ENCODE data around the gene WASL. TPM values are rescaled to one million over a fixed set of nuclear protein-coding genes. Genes with fewer than 3 reads are reported as not detected.
"Not testable (repeated sequence)": the region's sequence is repeated elsewhere in the genome, so short reads cannot be mapped to it uniquely, and the experiment has no call there.

The WASL gene
- total RNA-seq, 1 experiment from 2014 or later: 12.1 TPM

DNA sequence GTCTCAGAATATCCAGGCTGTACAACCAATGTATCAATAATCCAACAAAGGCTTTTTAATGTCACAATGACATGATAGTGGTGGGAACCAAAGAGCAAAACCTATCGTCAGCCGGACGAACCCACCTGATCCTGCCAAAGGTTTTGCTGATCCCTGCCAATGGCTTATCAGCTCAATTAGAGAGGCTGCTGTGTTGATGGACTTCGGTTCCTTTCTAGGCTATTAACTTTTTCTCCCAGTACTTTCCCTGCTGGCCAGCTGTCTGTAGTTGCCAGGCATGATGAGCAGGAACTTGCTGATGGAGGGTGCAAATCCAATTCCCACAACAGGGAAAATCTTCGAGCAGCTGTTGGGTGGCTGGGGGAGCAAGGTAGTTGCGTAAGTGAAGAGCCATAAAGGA lies 90.8 kb downstream of the WASL start:
- DNase-seq (ENCODE audit: low spot score): no peak

DNA sequence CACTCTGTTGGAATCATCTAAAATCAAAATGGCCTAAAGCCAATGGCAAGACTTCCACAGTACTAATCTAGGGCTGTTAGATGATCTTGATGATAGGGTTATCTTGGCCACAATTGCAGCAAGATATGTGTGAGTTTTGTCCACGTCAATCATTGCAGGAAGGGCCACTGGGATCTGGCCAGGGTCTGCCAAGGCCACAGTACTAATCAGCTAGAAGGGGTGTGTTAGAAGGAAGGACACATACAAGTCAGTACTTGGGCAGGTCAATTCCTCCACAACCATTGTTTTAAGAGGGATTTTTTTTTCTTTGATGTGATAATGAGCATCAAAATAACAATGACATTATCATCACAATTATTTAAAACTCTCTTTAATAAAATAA lies 91.5 kb downstream of the WASL start:
- DNase-seq (ENCODE audit: low spot score): no peak

DNA sequence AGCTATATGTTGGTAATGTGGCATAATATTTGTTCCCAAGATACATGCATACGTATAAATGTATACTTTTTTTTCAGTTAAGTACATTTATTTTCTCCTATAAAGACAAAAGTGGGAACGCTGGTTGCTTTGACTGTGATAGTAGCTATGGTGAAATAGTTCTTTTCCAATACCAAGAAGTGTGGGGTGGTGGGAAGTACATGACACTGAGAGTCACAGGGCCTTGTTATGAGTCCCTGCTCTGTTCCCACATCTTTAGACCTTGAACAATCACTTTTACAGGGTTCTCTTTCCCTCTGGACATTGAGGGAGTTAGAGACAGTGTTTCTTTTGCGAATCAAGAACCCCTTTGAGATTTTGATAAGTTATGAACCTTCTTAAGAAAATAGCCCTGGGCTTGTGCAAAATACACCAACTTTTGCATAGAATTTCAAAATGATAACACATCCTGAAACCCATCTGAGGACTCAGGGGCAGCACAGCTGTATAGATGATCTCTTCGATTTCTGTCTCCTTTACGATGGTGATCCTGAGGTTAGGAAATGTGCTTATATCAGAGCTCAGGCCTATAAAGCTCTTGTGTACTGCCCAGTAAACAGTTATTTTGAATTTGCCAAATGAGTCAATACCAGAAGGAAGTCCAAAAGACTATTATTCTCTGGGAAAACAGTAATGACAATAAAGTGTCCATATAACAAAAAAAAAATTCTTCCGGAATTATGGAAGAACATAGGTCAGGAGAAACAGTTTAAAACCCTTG lies 92.1 kb downstream of the WASL start:
- no peak for DNase-seq (ENCODE audit: low spot score)

DNA sequence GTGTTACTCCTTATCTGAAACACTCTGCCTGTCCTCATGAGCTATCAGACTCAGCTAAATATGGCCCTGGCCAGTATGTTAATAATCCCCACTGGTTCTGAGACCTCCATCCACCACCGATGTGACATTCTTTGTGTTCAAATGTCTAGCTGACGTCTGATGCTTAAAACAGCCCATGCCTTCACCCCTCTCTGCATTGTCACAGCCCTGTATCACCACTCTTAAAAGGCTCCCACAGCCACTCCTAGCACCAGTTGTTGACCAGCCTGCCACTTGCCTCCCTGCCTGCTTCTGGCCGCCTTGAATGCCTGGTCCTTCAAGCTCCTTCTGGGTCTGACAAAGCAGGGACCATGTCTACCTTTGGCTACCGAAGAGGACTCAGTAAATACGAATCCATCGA lies 93.2 kb downstream of the WASL start, which contains the start of gene LMOD2:
Gene LMOD2 (plus strand): TSS at position 253 of the 400 bp plus-strand sequence. CDS start 98 bp downstream, at position 351.
- no peak for DNase-seq (ENCODE audit: low spot score)

DNA sequence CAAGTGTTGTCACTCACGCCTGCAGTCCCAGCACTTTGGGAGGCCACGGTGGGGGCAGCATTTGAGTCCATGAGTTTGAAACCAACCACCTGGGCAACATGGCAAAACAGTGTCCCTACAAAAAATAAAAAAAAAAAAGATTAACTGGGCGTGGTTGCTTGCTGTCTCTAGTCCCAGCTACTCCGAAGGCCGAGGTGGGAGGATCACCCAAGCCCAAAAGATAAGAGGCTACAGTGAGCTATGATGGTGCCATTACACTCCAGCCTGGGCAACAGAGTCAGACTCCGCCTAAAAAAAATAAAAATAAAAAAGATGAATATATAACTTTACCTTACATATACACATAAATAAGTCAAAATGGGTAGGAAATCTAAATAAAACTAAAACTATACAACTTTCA lies 95.6 kb downstream of the WASL start:
- DNase-seq (ENCODE audit: low spot score): no peak

DNA sequence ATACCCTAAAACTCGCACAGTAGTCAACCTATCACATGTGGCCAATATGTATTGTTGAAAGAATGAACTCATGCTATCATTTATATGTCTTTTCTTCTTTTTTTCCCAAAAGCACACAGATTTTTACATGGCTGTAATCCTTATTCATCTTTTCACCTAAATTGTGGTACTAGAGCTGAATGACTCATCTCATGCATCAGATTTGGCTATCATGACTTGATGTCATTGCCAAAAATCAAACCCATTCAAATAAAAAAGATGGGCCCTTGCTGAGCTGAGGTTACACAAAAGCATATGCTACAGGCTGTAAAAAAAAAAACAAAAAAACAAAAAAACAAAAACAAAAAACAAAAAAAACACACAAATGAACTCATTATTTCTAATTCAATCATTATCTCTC lies 96.4 kb downstream of the WASL start:
- DNase-seq (ENCODE audit: low spot score): no peak

DNA sequence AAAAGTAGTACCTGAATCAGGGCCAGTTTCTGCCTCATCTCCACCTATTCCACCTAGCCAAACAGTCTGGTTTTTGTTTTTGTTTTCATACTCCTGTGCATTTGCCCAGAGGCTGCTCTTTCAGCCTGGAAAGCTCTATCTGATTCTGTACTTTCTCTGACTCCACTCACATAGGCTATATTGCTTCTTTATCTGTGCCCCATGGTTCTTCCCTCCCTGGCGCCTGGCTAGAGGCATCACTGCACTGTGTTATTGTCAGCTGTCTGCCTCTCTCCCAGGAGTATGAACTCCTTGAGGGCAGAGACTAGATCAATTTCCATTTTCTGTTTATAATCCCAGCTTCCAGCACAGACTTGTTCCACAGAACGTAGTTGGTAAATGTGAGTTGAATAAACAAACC lies 98.2 kb downstream of the WASL start:
- DNase-seq (ENCODE audit: low spot score): no peak

DNA sequence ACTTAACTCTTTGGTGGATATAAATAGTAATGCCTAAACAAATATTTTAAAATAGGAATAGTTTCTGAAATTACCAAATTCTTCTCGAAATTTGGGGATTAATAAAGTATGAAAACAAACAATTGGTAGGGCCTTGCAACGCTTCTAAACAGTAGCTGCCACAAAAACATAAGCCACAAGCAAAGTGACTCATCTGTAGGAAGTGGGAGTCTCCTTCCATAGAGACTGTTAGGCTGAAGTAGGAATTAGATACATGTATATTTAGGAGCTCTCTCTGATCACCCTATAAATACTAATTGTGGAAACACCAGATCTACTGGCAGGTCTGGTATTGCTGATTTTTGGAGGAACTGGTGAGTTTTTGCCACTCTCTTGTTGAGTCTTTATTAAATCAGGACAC lies 98.8 kb downstream of the WASL start:
- peak; percentile 38 for DNase-seq (ENCODE audit: low spot score)

DNA sequence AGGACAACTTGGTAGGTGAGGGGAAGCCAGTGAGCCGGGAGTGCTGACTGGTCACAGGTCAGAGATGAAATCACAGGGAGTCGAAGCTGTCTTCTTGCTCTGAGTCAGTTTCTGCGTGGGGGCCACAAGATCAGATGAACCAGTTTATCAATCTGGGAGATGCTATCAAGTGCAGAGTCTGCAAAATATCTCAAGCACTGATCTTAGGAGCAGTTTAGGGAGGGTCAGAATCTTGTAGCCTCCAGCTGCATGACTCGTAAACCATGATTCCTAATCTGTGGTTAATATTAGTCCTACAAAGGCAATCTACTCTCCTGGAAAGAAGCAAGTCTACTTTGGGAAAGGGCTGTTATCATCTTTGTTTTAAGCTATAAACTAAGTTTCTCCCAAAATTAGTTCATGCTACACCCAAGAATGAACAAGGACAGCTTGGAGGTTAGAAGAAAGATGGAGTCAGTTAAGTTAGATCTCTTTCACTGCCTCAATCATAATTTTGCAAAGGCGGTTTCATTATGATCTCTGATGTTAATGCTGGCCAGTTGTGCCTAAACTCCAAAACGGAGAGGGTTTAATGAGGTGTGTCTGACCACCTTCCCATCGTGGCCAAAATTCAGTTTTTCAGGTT lies 101.6 kb downstream of the WASL start:
- DNase-seq (ENCODE audit: low spot score): peak; percentile 25

DNA sequence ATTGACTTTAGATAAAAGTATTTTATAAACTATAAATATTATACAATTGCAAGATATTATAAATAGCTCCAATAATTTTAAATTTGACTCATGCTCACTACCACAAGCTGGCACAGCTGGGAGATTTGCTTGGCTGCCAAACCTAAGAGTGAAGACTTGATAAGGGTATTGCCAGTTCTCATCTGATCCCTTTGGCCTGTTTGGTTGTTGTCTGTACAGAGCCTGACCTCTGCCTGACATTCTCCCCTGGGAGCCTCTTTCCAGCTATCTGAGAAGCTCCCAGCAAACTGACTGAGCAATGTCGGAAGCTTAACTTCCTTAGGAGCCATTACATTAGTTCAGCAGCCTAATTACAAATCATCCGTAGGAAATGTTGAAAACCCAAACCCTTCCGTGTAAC lies 103.3 kb downstream of the WASL start:
- DNase-seq (ENCODE audit: low spot score): peak; percentile 11

DNA sequence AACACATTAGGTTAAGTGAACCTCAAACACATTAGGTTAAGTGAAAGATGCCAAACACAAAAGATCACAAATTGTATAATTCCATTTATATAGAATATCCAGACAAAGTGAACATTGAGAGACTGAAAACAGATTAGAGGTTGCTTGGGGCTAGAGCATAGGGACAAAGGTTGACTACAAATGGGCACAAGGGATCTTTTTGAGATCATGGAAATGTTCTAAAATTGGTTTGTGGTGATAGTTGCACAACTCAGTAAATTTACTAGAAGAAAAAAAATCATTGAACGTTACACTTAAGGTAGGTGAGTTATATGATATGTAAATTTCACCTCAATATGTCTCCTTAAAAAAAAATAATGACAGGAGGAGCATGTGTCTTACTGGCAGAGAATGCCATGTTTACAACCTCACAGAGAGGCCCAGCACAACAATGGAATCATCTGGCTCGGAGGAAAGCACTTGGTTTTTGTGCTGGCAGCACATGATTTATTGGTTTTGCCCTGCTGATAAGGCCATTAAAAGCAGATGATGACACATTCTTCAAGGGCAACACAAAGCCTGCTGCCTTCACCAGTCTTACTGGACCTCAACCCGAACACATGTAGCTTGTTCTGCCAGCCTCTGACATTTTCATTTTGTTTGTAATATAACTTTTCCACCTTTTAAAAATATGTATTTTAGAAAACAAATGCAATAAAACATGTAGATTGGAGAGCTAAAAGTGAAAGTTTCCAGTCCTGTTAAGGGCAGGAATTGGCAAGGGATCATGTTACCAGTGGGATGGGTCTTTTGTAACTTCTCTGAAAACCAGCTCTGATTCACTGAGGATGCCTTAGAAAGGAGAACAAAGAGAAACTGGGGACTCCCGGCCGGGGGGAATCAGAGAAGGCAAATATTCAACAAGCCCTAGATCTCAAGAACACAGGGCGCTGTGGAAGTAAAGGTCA lies 105.0 kb downstream of the WASL start:
- peak; percentile 93 for DNase-seq (ENCODE audit: low spot score)

DNA sequence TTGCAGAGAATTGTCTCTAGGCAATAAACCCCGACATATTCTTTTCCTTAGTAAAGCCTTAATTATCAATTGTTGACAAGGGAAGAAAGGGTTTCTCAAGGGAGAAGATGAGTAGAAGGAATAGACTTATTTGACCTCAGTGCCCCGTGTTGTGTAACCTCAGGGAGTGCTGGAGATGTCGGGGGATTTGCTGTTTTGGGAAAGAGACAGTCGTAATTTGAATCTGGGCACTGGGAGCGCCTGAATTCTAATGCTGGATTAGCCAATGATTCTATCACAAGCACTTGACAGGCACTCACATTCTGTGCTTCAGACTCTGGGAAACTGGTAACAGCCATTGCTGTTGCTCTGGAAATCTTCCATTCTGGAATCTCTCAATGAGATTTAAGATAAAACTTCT lies 106.9 kb downstream of the WASL start:
- no peak for DNase-seq (ENCODE audit: low spot score)

DNA sequence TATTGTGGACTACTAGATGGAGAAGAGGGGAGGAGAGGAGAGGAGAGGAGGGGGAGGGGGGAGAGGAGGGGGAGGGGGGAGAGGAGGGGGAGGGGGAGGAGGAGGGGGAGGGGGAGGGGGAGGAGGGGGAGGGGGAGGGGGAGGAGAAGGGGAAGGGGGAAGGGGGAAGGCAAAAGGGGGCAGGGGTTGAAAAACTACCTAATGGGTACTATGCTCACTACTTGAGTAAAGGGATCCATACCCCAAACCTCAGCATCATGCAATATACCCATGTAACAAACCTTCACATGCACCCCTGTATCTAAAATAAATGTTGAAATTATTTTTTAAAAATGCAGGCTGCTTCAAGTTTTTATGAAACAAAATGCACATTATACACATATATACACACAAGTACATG lies 108.2 kb downstream of the WASL start:
- DNase-seq (ENCODE audit: low spot score): no peak

DNA sequence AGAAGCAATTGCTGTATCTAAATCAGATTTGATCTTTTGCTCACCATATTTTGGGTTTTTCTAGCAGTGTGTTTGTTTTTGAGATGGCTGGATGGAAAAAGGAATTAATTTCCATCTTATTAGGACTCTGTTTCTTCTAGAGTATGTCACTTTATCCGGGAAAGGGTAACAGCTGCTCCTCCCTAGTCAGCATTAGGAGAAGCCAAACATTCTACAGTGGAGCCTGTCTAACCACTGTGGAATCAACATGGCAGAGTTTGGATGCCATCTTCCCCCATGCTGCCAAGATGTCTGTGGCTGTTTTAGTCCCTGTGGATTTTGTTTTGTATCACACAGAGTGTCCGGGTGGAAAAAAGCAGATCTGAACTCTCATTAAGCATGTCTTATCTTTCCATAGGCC lies 109.2 kb downstream of the WASL start:
- no peak for DNase-seq (ENCODE audit: low spot score)

DNA sequence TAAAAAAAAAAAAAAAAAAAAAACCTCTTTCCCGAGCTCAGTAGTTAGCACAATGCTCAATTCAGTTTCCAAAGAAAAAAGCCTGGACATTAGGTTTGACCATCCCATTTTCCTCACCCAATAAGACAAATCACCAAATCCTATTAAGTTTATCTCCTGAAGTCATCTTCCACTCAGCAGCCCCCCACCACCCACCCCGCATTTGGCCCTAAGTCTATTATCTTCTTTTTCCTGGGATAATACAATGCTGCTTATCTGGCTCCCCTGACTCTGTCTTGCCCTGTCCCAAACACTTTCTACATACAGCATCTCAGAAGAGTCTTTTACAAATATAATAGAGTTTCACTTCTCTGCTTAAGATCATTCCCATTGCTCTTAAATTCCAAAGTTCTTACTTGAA lies 110.9 kb downstream of the WASL start:
- no peak for DNase-seq (ENCODE audit: low spot score)

DNA sequence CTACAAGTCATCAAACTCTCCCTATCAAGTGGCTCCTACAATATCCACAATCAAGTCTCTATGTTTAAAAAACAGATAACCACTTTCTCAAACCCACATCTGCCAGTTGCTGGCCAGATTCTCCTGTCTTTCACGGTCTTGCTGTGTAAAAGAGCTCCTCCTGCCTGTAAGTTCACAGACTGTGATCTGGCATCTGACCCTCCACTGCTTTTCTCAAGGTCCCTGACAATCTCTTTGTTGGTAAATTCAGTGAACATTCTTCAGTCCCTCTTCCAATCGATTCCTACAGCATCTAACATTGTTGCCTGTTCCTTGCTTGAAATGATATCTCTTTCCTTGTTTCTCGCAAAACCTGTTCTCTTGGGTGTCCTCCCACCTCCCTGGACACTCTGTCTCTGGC lies 111.6 kb downstream of the WASL start:
- DNase-seq (ENCODE audit: low spot score): no peak

DNA sequence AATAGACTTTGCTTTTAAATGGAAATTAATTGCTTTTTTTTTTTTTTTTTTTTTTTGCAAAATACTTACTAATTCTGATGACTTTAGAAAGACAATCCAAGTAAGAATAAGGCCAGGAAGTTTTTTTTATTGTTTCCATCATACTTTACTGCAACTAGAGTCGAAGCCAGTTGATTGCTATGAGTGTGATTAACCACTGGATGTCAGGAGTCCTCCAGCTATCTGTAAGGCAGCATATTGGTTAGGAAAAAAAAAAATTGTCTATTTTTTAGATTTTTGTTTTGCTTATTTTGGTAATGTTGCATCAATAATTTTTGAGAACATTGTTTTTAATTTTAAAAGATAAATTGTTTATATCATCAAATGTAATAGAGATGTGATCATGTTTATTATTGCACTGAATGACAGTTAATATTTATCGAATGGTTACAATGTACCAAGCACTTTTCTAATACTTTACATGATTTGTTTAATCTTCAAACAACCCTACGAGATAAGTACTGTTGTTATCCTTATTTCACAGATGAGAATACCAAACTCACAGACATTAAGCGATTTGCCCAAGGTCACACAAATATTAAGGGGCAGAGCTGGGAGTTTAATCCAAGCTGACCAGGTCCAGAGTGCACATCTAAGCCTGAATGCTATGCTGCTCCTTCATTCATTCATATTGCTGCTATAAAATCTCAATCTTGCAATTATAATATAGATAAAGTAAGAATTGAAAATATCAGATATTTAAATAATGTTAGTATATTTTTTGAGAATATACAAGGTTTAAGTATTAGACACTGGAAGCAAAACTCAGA lies 113.0 kb downstream of the WASL start:
- DNase-seq (ENCODE audit: low spot score): peak; percentile 39

DNA sequence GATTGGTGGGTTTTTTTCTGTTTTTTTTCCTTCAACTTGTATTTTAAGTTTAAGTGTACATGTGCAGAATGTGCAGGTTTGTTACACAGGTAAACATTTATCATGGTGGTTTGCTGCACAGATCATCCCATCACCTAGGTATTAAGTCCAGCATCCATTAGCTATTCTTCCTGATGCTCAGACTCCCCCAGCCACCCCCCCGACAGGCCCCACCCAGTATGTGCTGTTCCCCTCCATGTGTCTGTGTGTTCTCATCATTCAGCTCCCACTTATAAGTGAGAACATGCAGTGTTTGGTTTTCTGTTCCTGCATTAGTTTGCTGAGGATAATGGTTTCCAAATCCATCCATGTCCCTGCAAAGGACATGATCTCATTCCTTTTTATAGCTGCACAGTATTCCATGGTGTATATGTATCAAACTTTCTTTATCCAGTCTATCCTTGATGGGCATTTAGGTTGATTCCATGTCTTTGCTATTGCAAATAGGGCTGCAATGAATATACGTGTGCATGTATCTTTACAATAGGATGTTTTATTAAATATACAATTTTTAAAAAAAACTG lies 114.7 kb downstream of the WASL start:
- not testable (repeated sequence) for DNase-seq (ENCODE audit: low spot score)

DNA sequence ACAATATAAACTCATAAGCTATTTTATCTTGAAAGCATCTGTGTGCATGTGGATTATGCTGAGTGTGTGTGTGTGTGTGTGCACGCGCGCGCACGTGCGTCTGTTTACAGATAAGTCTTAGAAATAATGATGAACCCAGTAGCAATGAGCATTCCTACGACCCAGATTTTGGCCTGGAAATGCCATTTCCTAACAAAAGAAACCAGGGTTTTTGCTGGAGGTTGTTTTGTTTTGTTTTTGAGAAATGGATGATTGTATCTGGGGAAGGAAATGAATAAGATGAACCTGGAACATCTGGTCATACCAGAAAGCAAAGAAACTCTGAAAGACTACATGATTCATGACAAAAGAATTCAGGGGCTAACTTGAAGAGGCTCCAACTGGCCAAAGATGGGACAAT lies 115.2 kb downstream of the WASL start:
- peak; percentile 65 for DNase-seq (ENCODE audit: low spot score)

DNA sequence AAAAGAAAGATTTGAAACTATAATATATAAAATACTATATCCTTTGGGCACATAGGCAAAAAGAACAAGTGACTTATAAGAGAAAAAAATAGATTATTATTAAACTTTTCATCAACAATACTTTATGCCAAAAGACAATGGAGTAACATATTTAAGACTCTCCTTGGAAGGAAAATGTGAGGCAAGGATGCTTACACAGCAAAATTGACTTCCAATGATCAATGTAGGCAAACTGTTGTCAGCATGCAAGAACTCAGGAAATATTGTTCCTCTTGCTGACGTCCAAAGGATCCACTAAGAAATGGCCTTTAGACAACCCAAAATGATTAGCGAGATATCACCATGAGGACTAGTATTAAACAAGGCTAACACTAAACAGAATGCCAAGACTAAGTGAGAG lies 116.0 kb downstream of the WASL start:
- no peak for DNase-seq (ENCODE audit: low spot score)

Data from A172 (cell line).